ENCODE measurements around the gene LRP8.

LRP8 gene

DNA sequence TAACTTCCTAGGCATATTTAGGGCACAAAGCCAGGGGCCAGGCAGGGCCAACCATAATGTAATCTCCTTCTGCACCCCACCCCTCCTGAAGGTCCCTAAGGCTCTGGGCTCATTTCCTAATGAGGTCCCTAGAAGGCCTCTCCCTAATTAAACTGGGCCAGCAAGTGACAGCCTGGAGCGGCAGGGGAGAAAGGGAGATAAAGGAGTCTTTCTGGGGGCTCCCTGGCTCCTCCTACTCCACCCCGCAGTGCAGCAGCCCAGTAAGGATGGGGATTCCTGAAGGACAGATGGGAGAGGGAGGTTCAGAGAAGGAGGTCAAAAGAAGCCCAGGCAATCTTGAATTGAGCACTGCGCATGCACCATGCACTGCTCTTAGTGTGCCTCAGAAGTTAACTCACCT is 12.8 kb downstream of the LRP8 start:
- H3K27me3 ChIP-seq (ENCODE audit: control insufficient read depth, insufficient read depth, low read length, poor library complexity, severe bottlenecking) = no peaks in the 10 kb centered on the region
- H3K27ac ChIP-seq (ENCODE audit: insufficient read depth, low read depth, low read length, poor library complexity, severe bottlenecking) = no peak overlapping the region
- WGBS, 2 experiments = 78 to 91% methylated on average over 3 of the region's 3 CpGs
- no peaks in the 10 kb centered on the region for H3K9me3 ChIP-seq (ENCODE audit: control insufficient read depth, low read length)
- H3K36me3 ChIP-seq (ENCODE audit: control insufficient read depth, insufficient read depth, low read length) = no peaks in the 10 kb centered on the region
- H3K4me3 ChIP-seq (ENCODE audit: insufficient read depth, low read depth, low read length) = no peak overlapping the region
- peaks cover 31% of the 10 kb centered on the region for H3K4me1 ChIP-seq (ENCODE audit: control insufficient read depth, insufficient read depth, low read length)

DNA sequence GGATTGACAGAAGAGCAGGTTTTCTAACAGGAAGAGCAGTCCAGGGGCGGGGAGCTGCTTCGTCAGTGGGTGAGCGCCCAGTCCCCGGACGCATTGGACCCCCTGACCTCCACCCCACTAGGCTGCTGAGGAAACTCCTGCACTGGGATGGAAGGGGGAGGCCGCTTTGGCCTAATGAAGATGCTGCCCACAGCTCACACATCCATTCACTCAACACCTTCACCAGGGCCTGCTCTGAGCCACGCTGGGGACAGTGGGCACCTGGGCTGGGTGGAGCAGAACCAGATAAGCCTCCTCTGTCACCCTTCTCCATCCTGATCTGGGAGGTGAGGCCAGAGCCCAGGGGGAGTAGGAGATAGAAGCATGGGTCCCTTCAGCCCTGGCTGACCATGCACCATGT is 13.3 kb downstream of the LRP8 start:
- H3K27me3 ChIP-seq (ENCODE audit: control insufficient read depth, insufficient read depth, low read length, poor library complexity, severe bottlenecking) = no peaks in the 10 kb centered on the region
- WGBS, 2 experiments = 92 to 98% methylated on average over 7 of the region's 7 CpGs
- H3K4me3 ChIP-seq (ENCODE audit: insufficient read depth, low read depth, low read length) = no peak overlapping the region
- no peak overlapping the region for H3K27ac ChIP-seq (ENCODE audit: insufficient read depth, low read depth, low read length, poor library complexity, severe bottlenecking)
- H3K9me3 ChIP-seq (ENCODE audit: control insufficient read depth, low read length) = no peaks in the 10 kb centered on the region
- no peaks in the 10 kb centered on the region for H3K36me3 ChIP-seq (ENCODE audit: control insufficient read depth, insufficient read depth, low read length)
- peaks cover 31% of the 10 kb centered on the region for H3K4me1 ChIP-seq (ENCODE audit: control insufficient read depth, insufficient read depth, low read length)

DNA sequence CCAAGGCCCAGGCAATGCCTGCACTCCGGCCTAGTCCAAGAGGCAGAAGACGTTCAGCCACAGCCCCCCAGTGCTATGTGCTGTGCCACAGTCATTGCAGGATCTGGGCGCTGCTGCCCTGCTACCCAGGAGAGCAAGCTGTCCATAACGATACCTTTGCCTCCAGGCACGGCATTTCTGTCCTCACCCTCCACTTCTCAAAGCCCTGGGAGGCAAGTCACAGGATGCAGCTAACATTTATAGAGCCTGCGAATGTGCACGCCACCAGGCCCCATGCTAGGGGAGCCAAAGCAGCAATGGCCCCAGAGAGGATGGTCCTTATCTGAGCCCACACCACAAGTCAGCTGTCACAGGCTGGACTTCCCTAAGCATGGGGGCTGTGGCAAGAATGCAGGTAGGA is 13.8 kb downstream of the LRP8 start:
- Histone ChIP-seq H3K4me1 (ENCODE audit: control insufficient read depth, insufficient read depth, low read length) (peaks cover 35% of the 10 kb centered on the region), H3K4me3 (ENCODE audit: insufficient read depth, low read depth, low read length) (no peak overlapping the region), H3K36me3 (ENCODE audit: control insufficient read depth, insufficient read depth, low read length) (no peaks in the 10 kb centered on the region), H3K9me3 (ENCODE audit: control insufficient read depth, low read length) (no peaks in the 10 kb centered on the region), H3K27me3 (ENCODE audit: control insufficient read depth, insufficient read depth, low read length, poor library complexity, severe bottlenecking) (no peaks in the 10 kb centered on the region), H3K27ac (ENCODE audit: insufficient read depth, low read depth, low read length, poor library complexity, severe bottlenecking) (no peak overlapping the region)
- 94 to 95% methylated on average over 7 of the region's 7 CpGs for WGBS, 2 experiments

DNA sequence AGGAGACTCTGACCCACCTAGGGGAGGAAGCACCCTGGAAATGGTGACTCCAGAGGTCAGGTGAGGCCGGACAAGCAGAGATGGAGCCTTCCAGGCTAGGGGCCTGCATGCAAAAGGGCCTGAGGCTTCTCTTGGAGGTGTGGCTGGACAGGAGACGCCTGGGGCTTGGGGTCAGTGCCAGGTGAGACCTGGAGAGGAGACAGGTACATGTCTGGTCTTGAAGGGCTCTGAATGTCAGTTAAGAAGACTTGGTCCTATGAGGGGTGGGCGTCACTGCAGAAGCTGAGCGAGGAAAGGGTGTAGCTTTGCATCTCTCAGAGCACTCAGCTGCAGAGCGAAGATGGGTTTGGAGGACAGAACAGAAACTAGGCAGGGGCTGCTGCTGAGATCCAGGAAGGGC is 14.3 kb downstream of the LRP8 start:
- no peaks in the 10 kb centered on the region for H3K27me3 ChIP-seq (ENCODE audit: control insufficient read depth, insufficient read depth, low read length, poor library complexity, severe bottlenecking)
- no peak overlapping the region for H3K4me3 ChIP-seq (ENCODE audit: insufficient read depth, low read depth, low read length)
- no peaks in the 10 kb centered on the region for H3K9me3 ChIP-seq (ENCODE audit: control insufficient read depth, low read length)
- peaks cover 41% of the 10 kb centered on the region for H3K4me1 ChIP-seq (ENCODE audit: control insufficient read depth, insufficient read depth, low read length)
- no peaks in the 10 kb centered on the region for H3K36me3 ChIP-seq (ENCODE audit: control insufficient read depth, insufficient read depth, low read length)
- 94 to 95% methylated on average over 5 of the region's 5 CpGs for WGBS, 2 experiments
- H3K27ac ChIP-seq (ENCODE audit: insufficient read depth, low read depth, low read length, poor library complexity, severe bottlenecking) = no peak overlapping the region

DNA sequence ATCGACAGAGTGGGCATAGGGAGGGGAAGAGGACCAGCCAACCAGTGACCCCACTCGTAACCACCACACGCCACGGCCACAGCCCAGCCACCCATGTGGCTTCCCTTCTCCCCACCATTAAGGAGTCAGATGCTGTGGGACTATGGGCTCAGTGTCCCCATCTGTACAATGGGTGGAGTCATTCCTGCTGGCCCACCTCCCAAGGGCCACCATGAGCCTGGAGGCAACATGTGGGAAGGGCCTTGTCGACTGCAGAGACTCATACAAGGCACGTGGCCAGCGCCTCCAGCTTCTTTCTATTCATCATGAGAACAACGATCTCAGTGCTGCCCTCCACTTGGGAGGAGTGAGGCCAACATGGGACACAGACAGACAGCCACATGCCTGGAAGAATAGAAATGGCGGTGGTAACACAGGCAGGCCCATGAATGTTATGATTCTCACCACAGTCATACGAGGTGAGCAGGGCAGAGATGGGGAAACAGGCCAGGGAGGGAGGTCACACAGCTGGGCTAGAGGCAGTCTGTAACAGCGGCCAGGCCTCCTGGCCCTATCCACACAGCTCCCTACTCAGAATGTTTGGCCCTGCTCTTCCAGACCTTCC is 16.1 kb downstream of the LRP8 start:
- H3K27me3 ChIP-seq (ENCODE audit: control insufficient read depth, insufficient read depth, low read length, poor library complexity, severe bottlenecking) = no peaks in the 10 kb centered on the region
- H3K27ac ChIP-seq (ENCODE audit: insufficient read depth, low read depth, low read length, poor library complexity, severe bottlenecking) = no peak overlapping the region
- H3K9me3 ChIP-seq (ENCODE audit: control insufficient read depth, low read length) = no peaks in the 10 kb centered on the region
- no peaks in the 10 kb centered on the region for H3K36me3 ChIP-seq (ENCODE audit: control insufficient read depth, insufficient read depth, low read length)
- 92 to 93% methylated on average over 11 of the region's 11 CpGs for WGBS, 2 experiments
- H3K4me1 ChIP-seq (ENCODE audit: control insufficient read depth, insufficient read depth, low read length) = peaks cover 38% of the 10 kb centered on the region
- H3K4me3 ChIP-seq (ENCODE audit: insufficient read depth, low read depth, low read length) = no peak overlapping the region

DNA sequence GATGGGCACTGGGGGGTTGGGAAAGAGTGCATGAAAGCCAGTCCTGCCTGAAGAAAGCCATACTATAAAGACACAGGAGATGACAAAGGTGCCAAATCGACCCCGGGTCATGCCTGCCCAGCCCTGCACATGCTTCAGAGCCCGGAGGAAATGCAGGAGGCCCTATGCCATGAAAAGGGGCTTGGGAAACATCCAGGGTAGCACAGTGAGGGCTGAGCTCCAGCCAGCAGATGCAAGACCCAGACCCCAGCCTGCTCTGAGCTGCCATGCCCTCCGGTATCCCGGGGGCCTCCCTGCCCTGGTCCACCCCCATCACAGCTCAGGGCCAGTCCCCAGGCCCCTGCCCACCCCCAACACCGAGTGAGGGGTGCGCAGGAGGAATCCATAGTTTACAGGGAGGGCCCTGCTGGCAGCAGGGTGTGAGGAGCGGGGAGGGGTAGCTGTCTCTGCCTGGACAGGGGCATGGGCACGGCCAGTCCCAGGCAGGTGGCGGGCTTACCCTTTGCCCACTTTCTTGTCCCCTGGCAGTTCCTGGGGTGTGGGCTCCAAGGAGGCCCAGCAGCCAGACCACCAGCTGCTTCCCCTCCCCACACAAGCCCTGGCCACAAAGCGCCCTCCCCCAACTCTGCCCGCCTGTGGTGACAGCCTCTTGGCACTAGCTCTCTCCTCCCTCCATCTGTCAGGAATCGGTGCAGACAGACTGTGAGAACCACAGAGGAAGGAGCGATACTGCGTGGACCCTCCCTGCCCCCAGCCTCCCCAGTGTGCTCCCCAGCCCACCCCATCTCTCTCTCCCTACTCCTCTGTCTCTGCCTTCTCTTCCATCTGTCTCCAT is 16.8 kb downstream of the LRP8 start:
- Histone ChIP-seq H3K27me3 (ENCODE audit: control insufficient read depth, insufficient read depth, low read length, poor library complexity, severe bottlenecking) (no peaks in the 10 kb centered on the region), H3K4me3 (ENCODE audit: insufficient read depth, low read depth, low read length) (no peak overlapping the region), H3K36me3 (ENCODE audit: control insufficient read depth, insufficient read depth, low read length) (no peaks in the 10 kb centered on the region), H3K27ac (ENCODE audit: insufficient read depth, low read depth, low read length, poor library complexity, severe bottlenecking) (no peak overlapping the region), H3K4me1 (ENCODE audit: control insufficient read depth, insufficient read depth, low read length) (peaks cover 38% of the 10 kb centered on the region), H3K9me3 (ENCODE audit: control insufficient read depth, low read length) (no peaks in the 10 kb centered on the region)
- WGBS, 2 experiments = 84 to 90% methylated on average over 15 of the region's 15 CpGs

DNA sequence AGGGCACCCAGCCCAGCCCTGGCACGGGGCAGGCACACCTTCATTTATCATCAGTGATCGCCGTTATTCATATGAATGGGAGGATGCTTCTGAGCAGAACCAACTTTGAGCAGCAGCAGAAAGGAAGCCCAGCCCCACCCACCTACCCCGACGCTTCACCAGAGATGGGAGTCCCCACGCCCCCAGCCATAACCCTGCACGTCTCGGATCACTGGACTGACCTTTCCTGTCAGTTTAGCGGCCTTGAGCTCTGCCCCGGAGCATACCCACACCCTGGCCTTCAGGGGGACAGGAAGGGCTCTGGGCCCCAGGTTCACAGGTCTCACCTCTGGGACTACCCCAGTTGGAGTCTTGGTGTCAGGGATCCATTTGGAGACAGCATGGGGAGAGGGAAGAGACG is 18.1 kb downstream of the LRP8 start:
- no peaks in the 10 kb centered on the region for H3K36me3 ChIP-seq (ENCODE audit: control insufficient read depth, insufficient read depth, low read length)
- no peaks in the 10 kb centered on the region for H3K27me3 ChIP-seq (ENCODE audit: control insufficient read depth, insufficient read depth, low read length, poor library complexity, severe bottlenecking)
- H3K4me1 ChIP-seq (ENCODE audit: control insufficient read depth, insufficient read depth, low read length) = peaks cover 34% of the 10 kb centered on the region
- no peak overlapping the region for H3K27ac ChIP-seq (ENCODE audit: insufficient read depth, low read depth, low read length, poor library complexity, severe bottlenecking)
- H3K9me3 ChIP-seq (ENCODE audit: control insufficient read depth, low read length) = no peaks in the 10 kb centered on the region
- WGBS, 2 experiments = 91 to 96% methylated on average over 11 of the region's 11 CpGs
- no peak overlapping the region for H3K4me3 ChIP-seq (ENCODE audit: insufficient read depth, low read depth, low read length)

DNA sequence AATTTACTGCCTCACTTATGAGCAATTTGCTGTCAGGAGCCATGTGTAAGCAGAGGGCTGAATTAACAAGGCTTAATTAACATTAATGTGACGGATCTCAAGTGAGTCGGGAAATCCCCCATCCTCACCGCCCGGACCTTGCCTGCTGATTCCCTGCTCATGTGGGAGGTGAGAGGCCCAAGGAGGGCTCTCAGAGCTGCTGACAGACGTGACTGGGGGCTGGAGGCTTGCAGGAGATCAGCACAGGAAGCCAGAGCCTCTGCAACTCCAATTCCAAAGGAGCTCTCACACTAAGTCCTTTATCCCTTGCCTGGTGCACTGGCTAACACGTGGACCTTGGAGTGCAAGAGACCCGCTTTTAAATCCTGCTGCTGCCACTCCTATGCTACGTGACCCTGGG is 19.4 kb downstream of the LRP8 start:
- Histone ChIP-seq H3K4me1 (ENCODE audit: control insufficient read depth, insufficient read depth, low read length) (peaks cover 45% of the 10 kb centered on the region), H3K27me3 (ENCODE audit: control insufficient read depth, insufficient read depth, low read length, poor library complexity, severe bottlenecking) (no peaks in the 10 kb centered on the region), H3K4me3 (ENCODE audit: insufficient read depth, low read depth, low read length) (no peak overlapping the region), H3K36me3 (ENCODE audit: control insufficient read depth, insufficient read depth, low read length) (no peaks in the 10 kb centered on the region), H3K27ac (ENCODE audit: insufficient read depth, low read depth, low read length, poor library complexity, severe bottlenecking) (no peak overlapping the region), H3K9me3 (ENCODE audit: control insufficient read depth, low read length) (no peaks in the 10 kb centered on the region)
- WGBS, 2 experiments = 62 to 75% methylated on average over 8 of the region's 8 CpGs

DNA sequence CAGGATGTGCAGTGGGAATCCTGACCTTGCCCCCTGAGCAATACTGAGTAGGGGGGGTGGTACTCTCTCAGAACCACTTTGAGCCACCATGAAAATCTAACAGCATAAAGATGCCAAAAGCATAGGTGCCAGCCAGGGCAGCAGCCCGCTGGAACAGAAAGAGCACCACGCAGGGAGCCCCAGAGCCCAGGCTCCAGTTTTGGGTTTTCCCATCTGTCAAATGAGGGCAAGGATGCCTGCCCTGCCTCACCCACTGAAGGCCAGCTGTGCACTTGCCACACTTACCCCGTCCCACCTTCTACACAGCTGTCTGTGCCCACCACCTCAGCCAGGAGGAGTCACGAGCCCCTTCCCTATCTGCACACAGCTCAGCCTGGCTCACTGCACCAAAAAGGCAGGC is 20.8 kb downstream of the LRP8 start:
- no peak overlapping the region for H3K4me3 ChIP-seq (ENCODE audit: insufficient read depth, low read depth, low read length)
- H3K36me3 ChIP-seq (ENCODE audit: control insufficient read depth, insufficient read depth, low read length) = no peaks in the 10 kb centered on the region
- H3K27ac ChIP-seq (ENCODE audit: insufficient read depth, low read depth, low read length, poor library complexity, severe bottlenecking) = no peak overlapping the region
- no peaks in the 10 kb centered on the region for H3K27me3 ChIP-seq (ENCODE audit: control insufficient read depth, insufficient read depth, low read length, poor library complexity, severe bottlenecking)
- no peaks in the 10 kb centered on the region for H3K9me3 ChIP-seq (ENCODE audit: control insufficient read depth, low read length)
- 91 to 94% methylated on average over 4 of the region's 4 CpGs for WGBS, 2 experiments
- H3K4me1 ChIP-seq (ENCODE audit: control insufficient read depth, insufficient read depth, low read length) = peaks cover 52% of the 10 kb centered on the region

DNA sequence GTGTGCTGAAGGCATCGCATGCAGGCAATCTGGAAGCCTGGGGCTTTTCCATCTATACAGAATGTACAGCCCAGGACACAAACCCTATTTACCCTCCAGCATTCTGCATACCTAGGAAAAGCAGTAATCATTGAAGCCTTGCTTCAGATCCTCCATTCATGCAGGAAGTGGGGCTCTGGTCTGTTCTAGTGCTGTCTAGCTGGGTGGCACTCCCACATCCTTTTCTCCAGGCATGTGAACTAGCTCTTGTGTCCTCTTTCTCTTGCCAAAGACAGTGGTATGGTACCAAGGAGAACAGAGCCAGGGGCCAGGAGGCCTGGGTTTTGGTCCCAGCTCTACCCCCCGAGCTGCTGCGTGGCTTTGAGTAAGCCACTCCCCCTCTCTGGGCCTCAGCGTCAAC is 21.7 kb downstream of the LRP8 start:
- Histone ChIP-seq H3K4me1 (ENCODE audit: control insufficient read depth, insufficient read depth, low read length) (peaks cover 49% of the 10 kb centered on the region), H3K27ac (ENCODE audit: insufficient read depth, low read depth, low read length, poor library complexity, severe bottlenecking) (no peak overlapping the region), H3K27me3 (ENCODE audit: control insufficient read depth, insufficient read depth, low read length, poor library complexity, severe bottlenecking) (no peaks in the 10 kb centered on the region), H3K36me3 (ENCODE audit: control insufficient read depth, insufficient read depth, low read length) (no peaks in the 10 kb centered on the region), H3K9me3 (ENCODE audit: control insufficient read depth, low read length) (no peaks in the 10 kb centered on the region), H3K4me3 (ENCODE audit: insufficient read depth, low read depth, low read length) (no peak overlapping the region)
- WGBS, 2 experiments = 86 to 88% methylated on average over 4 of the region's 4 CpGs
